ENCODE data around the gene CCDC50.

CCDC50 gene

GRCh38 chr3:191303596-191303995 lies 25.6 kb upstream of the CCDC50 start (continued):
- TF ChIP-seq CREB5 (CRISPR knock-in tag; IDR thresholded peaks at IDR 0.05; ENCODE audit: low read depth), result no peak
- no peak for TF ChIP-seq GLIS3 (CRISPR knock-in tag; IDR thresholded peaks at IDR 0.05)
- no peak for TF ChIP-seq ZNF70 (CRISPR knock-in tag; IDR thresholded peaks at IDR 0.05)
- no peak for TF ChIP-seq ISL1 (CRISPR knock-in tag; IDR thresholded peaks at IDR 0.05)
- TF ChIP-seq ESRRG (CRISPR knock-in tag; IDR thresholded peaks at IDR 0.05), result no peak
- no peak for TF ChIP-seq CSRNP3 (CRISPR knock-in tag; IDR thresholded peaks at IDR 0.05)
- no peak for TF ChIP-seq RARB (CRISPR knock-in tag; IDR thresholded peaks at IDR 0.05)
- TF ChIP-seq ZNF565 (CRISPR knock-in tag; conservative IDR thresholded peaks at IDR 0.05; ENCODE audit: low read depth), result no peak
- TF ChIP-seq OSR1 (CRISPR knock-in tag; IDR thresholded peaks at IDR 0.05), result no peak

GRCh38 chr3:191306428-191306827 lies 22.8 kb upstream of the CCDC50 start:
- TF ChIP-seq RARB (CRISPR knock-in tag; IDR thresholded peaks at IDR 0.05) (no peak), PPARA (CRISPR knock-in tag; IDR thresholded peaks at IDR 0.05; ENCODE audit: borderline replicate concordance) (no peak), OSR1 (CRISPR knock-in tag; IDR thresholded peaks at IDR 0.05) (no peak), ZNF8 (CRISPR knock-in tag; IDR thresholded peaks at IDR 0.05) (no peak), ARNTL (CRISPR knock-in tag; IDR thresholded peaks at IDR 0.05; ENCODE audit: borderline replicate concordance, low read depth) (no peak), TOX (CRISPR knock-in tag; IDR thresholded peaks at IDR 0.05; ENCODE audit: borderline replicate concordance) (no peak), ISL1 (CRISPR knock-in tag; IDR thresholded peaks at IDR 0.05) (no peak), GLIS3 (CRISPR knock-in tag; IDR thresholded peaks at IDR 0.05) (no peak)

GRCh38 chr3:191307341-191307740 lies 21.9 kb upstream of the CCDC50 start:
- TF ChIP-seq TOX (CRISPR knock-in tag; IDR thresholded peaks at IDR 0.05; ENCODE audit: borderline replicate concordance) (no peak), CREB5 (CRISPR knock-in tag; IDR thresholded peaks at IDR 0.05; ENCODE audit: low read depth) (no peak), ESRRG (CRISPR knock-in tag; IDR thresholded peaks at IDR 0.05) (no peak), TSHZ2 (CRISPR knock-in tag; IDR thresholded peaks at IDR 0.05) (no peak), CSDC2 (CRISPR knock-in tag; IDR thresholded peaks at IDR 0.05) (no peak), PPARA (CRISPR knock-in tag; IDR thresholded peaks at IDR 0.05; ENCODE audit: borderline replicate concordance) (no peak), ZNF70 (CRISPR knock-in tag; IDR thresholded peaks at IDR 0.05) (no peak), GLIS3 (CRISPR knock-in tag; IDR thresholded peaks at IDR 0.05) (no peak), ZNF565 (CRISPR knock-in tag; conservative IDR thresholded peaks at IDR 0.05; ENCODE audit: low read depth) (no peak), TCF4 (CRISPR knock-in tag; IDR thresholded peaks at IDR 0.05; ENCODE audit: borderline replicate concordance) (no peak), ZC3H10 (CRISPR knock-in tag; IDR thresholded peaks at IDR 0.05) (no peak), CSRNP3 (CRISPR knock-in tag; IDR thresholded peaks at IDR 0.05) (no peak), ISL1 (CRISPR knock-in tag; IDR thresholded peaks at IDR 0.05) (no peak), BACH2 (CRISPR knock-in tag; IDR thresholded peaks at IDR 0.05; ENCODE audit: borderline replicate concordance) (no peak), POU6F1 (CRISPR knock-in tag; IDR thresholded peaks at IDR 0.05; ENCODE audit: borderline replicate concordance, low read depth) (no peak), ARNTL (CRISPR knock-in tag; IDR thresholded peaks at IDR 0.05; ENCODE audit: borderline replicate concordance, low read depth) (no peak), ZFP3 (CRISPR knock-in tag; IDR thresholded peaks at IDR 0.05) (no peak)

More at GRCh38 chr3:191306428-191306827, 22.8 kb upstream of the CCDC50 start:
- no peak for ATAC-seq

More at GRCh38 chr3:191307341-191307740, 21.9 kb upstream of the CCDC50 start:
- ATAC-seq, result no peak

Measured in SK-N-SH treated with all-trans-retinoic acid at 6 μM for 48 hours (cell line).